GM13977 (cell line): ENCODE data around the gene KCTD7.
"Not testable (repeated sequence)": the region's sequence is repeated elsewhere in the genome, so short reads cannot be mapped to it uniquely, and the experiment has no call there.

ENCODE experiments used
- DNase-seq: peaks from one replicate; pipeline ENCODE4 v3.0.0; 2012; ENCODE audit warnings: low spot score
- CTCF ChIP-seq: IDR thresholded peaks from 2 replicates; pipeline ENCODE4 v1.5.1; 2012; ENCODE audit warnings: mild to moderate bottlenecking, control low read depth; ENCODE audit not compliant: insufficient read depth; ENCODE audit errors: extremely low read depth, missing control alignments
- in situ Hi-C: fragments of 300-500 bp; cut with MboI; formaldehyde crosslinking; loops from one replicate; pipeline ENCODE4 v1.12.0; 2022; ENCODE audit warnings: low sequenced_read_pairs, low pct_unique_long_range_greater_than_20kb, mixed read lengths, inconsistent platforms; ENCODE audit not compliant: unreplicated experiment

KCTD7 gene

GRCh38 chr7:66653719-66654274, 25.1 kb downstream of the KCTD7 start:
- DNase-seq, in situ Hi-C loops: not testable (repeated sequence)
- peak; percentile 15 for TF ChIP-seq CTCF

- in situ Hi-C loops = no loop called here
- DNase-seq = peak; percentile 99
- no peak for TF ChIP-seq CTCF
These were observed 25.8 kb downstream of the KCTD7 start for GRCh38 chr7:66654275-66655112.

GRCh38 chr7:66655113-66655806, 26.6 kb downstream of the KCTD7 start:
- DNase-seq, in situ Hi-C loops: not testable (repeated sequence)
- TF ChIP-seq CTCF = peak; percentile 20

GRCh38 chr7:66655826-66656485, 27.3 kb downstream of the KCTD7 start:
- in situ Hi-C loops, DNase-seq: not testable (repeated sequence)

GRCh38 chr7:66657798-66658197, 29.1 kb downstream of the KCTD7 start:
- no peak for DNase-seq
- in situ Hi-C loops = no loop called here
- TF ChIP-seq CTCF = no peak

- in situ Hi-C loops = no loop called here
- no peak for TF ChIP-seq CTCF
- no peak for DNase-seq
These were observed 34.1 kb downstream of the KCTD7 start for GRCh38 chr7:66662646-66663264.
